SJCRH30 (cell line): ENCODE data around the gene MT1HL1. TPM values are rescaled to one million over a fixed set of nuclear protein-coding genes. Genes with fewer than 3 reads are reported as not detected.

Experiments used
- DNase-seq, 2 experiments: peaks; one replicate each; pipeline ENCODE4 v3.0.0-alpha.2; 2015 to 2020
- H3K27ac ChIP-seq: fragments of 250-450 bp; sonication (Bioruptor Pico); 2 replicates; pipeline ENCODE4 v1.5.1; 2020; ENCODE audit warnings: mild to moderate bottlenecking, moderate library complexity
- H3K27me3 ChIP-seq: fragments of 250-450 bp; sonication (Bioruptor Pico); 2 replicates; pipeline ENCODE4 v1.5.1; 2020; ENCODE audit warnings: mild to moderate bottlenecking, moderate library complexity
- H3K36me3 ChIP-seq: fragments of 250-450 bp; sonication (Bioruptor Pico); 2 replicates; pipeline ENCODE4 v1.5.1; 2020; ENCODE audit warnings: mild to moderate bottlenecking, moderate library complexity
- H3K4me1 ChIP-seq: fragments of 250-450 bp; sonication (Bioruptor Pico); 2 replicates; pipeline ENCODE4 v1.5.1; 2020; ENCODE audit warnings: mild to moderate bottlenecking, moderate library complexity
- H3K4me3 ChIP-seq: fragments of 250-450 bp; sonication (Bioruptor Pico); 2 replicates; pipeline ENCODE4 v1.5.1; 2020; ENCODE audit warnings: mild to moderate bottlenecking, moderate library complexity
- H3K9me3 ChIP-seq: fragments of 250-450 bp; sonication (Bioruptor Pico); replicated peaks from 2 replicates; pipeline ENCODE4 v1.5.1; 2020; ENCODE audit warnings: mild to moderate bottlenecking, moderate library complexity
- total RNA-seq: library from RNA; depleted of rRNA; stranded (reverse); fragments of >200 nt; shearing (Covaris generic); gene quantifications from 2 replicates; pipeline ENCODE4 v1.2.3, GENCODE V29; 2014

The MT1HL1 gene
- total RNA-seq, 1 experiment from 2014 or later: not detected

GRCh38 chr1:237033061-237033460 is 28.8 kb upstream of the MT1HL1 start:
- Histone ChIP-seq H3K27me3 (no peaks in the 10 kb centered on the region), H3K9me3 (no peaks in the 10 kb centered on the region), H3K4me1 (no peaks in the 10 kb centered on the region), H3K36me3 (no peaks in the 10 kb centered on the region), H3K27ac (no peak overlapping the region), H3K4me3 (no peak overlapping the region)
- DNase-seq: no peak

GRCh38 chr1:237032029-237032428 is 27.8 kb upstream of the MT1HL1 start:
- Histone ChIP-seq H3K9me3 (no peaks in the 10 kb centered on the region), H3K4me1 (no peaks in the 10 kb centered on the region), H3K36me3 (no peaks in the 10 kb centered on the region), H3K27me3 (no peaks in the 10 kb centered on the region), H3K27ac (no peak overlapping the region), H3K4me3 (no peak overlapping the region)
- no peak for DNase-seq

- Histone ChIP-seq H3K4me1 (no peaks in the 10 kb centered on the region), H3K4me3 (no peak overlapping the region), H3K9me3 (no peaks in the 10 kb centered on the region), H3K27me3 (no peaks in the 10 kb centered on the region), H3K27ac (no peak overlapping the region), H3K36me3 (no peaks in the 10 kb centered on the region)
- no peak for DNase-seq
Observed at GRCh38 chr1:237031480-237031879, 27.2 kb upstream of the MT1HL1 start.

DNA sequence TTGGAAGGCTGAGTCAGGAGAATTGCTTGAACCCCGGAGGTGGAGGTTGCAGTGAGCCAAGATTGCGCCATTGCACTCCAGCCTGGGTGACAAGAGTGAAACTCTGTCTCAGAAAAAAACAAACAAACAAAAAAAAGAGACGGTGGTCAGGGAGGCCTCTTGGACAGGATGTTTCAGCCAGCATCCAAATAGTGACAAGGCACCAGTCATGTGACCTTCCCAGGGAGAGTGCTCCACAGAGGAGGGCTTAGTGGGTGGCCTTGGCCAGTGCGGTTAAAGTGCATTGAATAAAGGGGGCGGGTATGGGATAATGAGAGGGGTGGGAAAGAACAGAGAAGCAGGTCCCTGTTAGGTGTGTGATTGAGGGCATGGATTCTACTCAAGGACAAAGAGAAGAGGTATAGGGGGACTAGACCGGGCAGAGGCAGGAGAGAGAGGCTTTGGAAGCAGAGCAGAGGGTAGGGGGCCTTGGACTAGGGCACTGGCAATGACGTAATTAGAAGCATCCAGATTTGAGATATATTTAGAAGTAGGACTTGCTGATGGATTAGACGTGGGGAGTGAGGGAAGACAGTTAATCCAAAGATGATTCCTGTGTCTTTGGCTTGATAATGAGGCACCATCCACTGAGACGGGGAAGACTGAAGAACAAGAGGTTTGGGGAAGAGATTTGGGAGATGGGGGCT is 25.8 kb upstream of the MT1HL1 start:
- H3K4me3 ChIP-seq: no peak overlapping the region
- no peak for DNase-seq
- H3K27ac ChIP-seq: no peak overlapping the region
- no peaks in the 10 kb centered on the region for H3K4me1 ChIP-seq
- H3K9me3 ChIP-seq: no peaks in the 10 kb centered on the region
- H3K36me3 ChIP-seq: no peaks in the 10 kb centered on the region
- H3K27me3 ChIP-seq: no peaks in the 10 kb centered on the region

GRCh38 chr1:237029240-237029639 is 25.0 kb upstream of the MT1HL1 start:
- H3K4me3 ChIP-seq: no peak overlapping the region
- H3K27me3 ChIP-seq: no peaks in the 10 kb centered on the region
- H3K4me1 ChIP-seq: no peaks in the 10 kb centered on the region
- no peaks in the 10 kb centered on the region for H3K9me3 ChIP-seq
- H3K27ac ChIP-seq: no peak overlapping the region
- H3K36me3 ChIP-seq: no peaks in the 10 kb centered on the region
- no peak for DNase-seq

DNA sequence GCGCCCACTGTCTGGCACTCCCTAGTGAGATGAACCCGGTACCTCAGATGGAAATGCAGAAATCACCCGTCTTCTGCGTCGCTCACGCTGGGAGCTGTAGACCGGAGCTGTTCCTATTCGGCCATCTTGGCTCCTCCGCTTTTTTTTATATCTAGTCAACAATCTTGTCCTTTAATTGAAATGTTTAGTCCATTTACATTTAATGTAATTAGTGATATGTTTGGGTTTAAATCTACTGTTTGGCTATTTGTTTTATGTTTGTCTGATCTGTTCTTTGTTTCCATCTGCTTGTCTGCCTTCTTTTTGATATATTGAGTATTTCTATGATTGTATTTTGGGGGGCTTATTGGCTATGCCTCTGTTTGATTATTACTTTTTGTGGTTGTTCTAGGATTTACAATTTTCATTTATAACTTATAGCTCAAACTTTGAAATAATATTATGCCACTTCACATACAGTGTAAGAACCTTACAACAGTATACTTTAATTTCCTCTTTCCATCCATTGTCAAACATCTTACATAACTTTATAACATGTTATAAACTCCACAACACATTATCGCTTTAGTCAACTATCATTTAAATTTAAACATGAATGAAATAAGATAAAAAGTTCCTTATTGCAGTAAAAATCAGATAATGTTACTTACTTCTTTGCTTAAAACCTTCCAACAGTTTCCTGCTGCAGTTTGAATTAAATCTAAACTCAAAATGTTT is 21.3 kb upstream of the MT1HL1 start:
- no peak for DNase-seq
- no peaks in the 10 kb centered on the region for H3K9me3 ChIP-seq

DNA sequence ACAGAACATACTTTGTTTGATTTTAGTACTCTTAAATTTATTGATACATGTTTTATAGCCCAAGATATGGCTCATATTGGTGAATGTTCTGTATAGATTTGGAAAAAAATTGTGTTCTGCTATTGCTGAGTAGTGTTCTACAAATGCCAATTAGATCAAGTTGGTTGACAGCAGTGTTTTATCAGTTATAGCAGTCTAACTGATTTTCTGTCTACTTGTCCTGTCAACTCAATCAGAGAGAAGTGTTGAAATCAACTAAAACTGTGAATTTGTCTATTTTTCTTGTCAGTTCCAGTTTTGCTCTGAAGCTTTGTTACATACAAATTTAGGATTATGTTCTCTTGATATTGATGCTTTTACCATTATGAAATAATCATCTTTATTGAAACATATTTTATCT is 14.7 kb upstream of the MT1HL1 start:
- Histone ChIP-seq H3K36me3 (no peaks in the 10 kb centered on the region), H3K27me3 (no peaks in the 10 kb centered on the region), H3K9me3 (no peaks in the 10 kb centered on the region), H3K4me3 (no peak overlapping the region), H3K27ac (no peak overlapping the region), H3K4me1 (no peaks in the 10 kb centered on the region)
- DNase-seq: no peak

More for the DNA sequence above, 21.3 kb upstream of the MT1HL1 start:
- no peaks in the 10 kb centered on the region for H3K27me3 ChIP-seq
- no peaks in the 10 kb centered on the region for H3K36me3 ChIP-seq
- no peak overlapping the region for H3K4me3 ChIP-seq
- H3K27ac ChIP-seq: no peak overlapping the region
- H3K4me1 ChIP-seq: no peaks in the 10 kb centered on the region

DNA sequence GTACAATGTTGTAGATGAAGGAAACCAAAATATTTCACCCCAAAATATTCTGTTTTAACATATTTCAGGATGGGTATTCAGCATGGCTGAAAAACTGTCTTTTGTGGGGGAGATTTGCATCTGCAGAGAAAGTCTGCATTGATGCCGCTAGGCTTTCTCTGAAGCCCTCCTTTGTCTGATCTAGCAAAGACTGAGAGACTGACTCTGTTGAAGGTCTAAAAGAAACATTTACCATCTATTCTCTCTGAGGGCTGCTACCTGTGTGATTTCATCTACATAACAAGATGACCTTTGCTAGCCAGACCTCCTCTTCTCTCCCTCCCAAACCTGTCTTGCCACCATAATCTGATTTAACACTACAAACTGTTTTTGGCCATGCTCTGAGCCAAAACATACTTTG is 12.4 kb upstream of the MT1HL1 start:
- H3K36me3 ChIP-seq: no peaks in the 10 kb centered on the region
- no peaks in the 10 kb centered on the region for H3K27me3 ChIP-seq
- H3K27ac ChIP-seq: no peak overlapping the region
- no peak overlapping the region for H3K4me3 ChIP-seq
- no peaks in the 10 kb centered on the region for H3K9me3 ChIP-seq
- no peaks in the 10 kb centered on the region for H3K4me1 ChIP-seq
- DNase-seq: no peak

DNA sequence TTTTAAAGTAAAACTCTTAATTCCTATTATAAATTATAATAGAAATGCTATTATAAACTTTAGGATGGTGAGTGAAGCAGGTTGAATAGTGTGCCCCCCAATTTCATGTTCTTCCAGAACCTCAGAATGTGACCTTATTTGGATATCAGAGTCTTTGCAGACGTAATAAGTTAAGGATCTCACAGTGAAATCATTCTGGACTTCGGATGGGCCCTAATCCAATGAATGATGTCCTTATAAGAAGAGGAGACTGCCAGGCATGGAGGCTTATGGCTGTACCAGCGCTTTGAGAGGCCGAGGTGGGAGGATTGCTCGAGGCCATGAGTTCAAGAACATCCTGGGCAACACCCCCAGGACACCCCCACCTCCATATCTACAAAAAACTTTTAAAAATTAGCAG is 9.4 kb upstream of the MT1HL1 start:
- Histone ChIP-seq H3K27ac (no peak overlapping the region), H3K27me3 (no peaks in the 10 kb centered on the region; the same call in 1 of the 2 replicates), H3K9me3 (no peaks in the 10 kb centered on the region), H3K36me3 (no peaks in the 10 kb centered on the region), H3K4me1 (no peaks in the 10 kb centered on the region), H3K4me3 (no peak overlapping the region)
- no peak for DNase-seq

- Histone ChIP-seq H3K36me3 (no peaks in the 10 kb centered on the region), H3K4me3 (no peak overlapping the region), H3K4me1 (no peaks in the 10 kb centered on the region), H3K27me3 (no peaks in the 10 kb centered on the region; the same call in 1 of the 2 replicates), H3K27ac (no peak overlapping the region), H3K9me3 (no peaks in the 10 kb centered on the region)
- DNase-seq: peak in 1 of 2 experiments; percentile 6
Observed at GRCh38 chr1:237012788-237013383, 8.6 kb upstream of the MT1HL1 start.

DNA sequence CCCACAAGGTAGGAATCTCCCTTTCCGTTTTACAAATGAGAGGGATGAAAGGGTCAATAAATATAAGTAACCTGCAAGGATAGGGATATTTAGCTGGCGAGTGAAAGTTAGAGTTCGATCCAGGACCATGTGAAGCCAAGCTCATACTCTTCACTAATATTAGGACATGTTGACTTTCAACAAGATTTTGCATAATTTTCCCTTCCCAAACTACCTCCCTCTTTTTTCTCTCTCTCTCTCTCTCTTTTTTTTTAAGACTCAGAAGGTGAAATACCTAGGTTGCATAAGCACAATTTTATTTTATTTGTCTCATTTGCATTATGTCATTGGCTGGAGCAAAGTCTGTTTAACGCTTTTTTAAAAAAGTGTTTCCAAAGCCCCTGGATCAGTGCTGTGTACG is 8.1 kb upstream of the MT1HL1 start:
- Histone ChIP-seq H3K27me3 (no peaks in the 10 kb centered on the region; the same call in 1 of the 2 replicates), H3K36me3 (no peaks in the 10 kb centered on the region), H3K9me3 (no peaks in the 10 kb centered on the region), H3K27ac (no peak overlapping the region), H3K4me1 (no peaks in the 10 kb centered on the region), H3K4me3 (no peak overlapping the region)
- DNase-seq: no peak

- H3K9me3 ChIP-seq: no peaks in the 10 kb centered on the region
- no peaks in the 10 kb centered on the region for H3K4me1 ChIP-seq
- H3K27ac ChIP-seq: no peak overlapping the region
- H3K27me3 ChIP-seq: no peaks in the 10 kb centered on the region; the same call in 1 of the 2 replicates
- DNase-seq: no peak
- H3K36me3 ChIP-seq: no peaks in the 10 kb centered on the region
- no peak overlapping the region for H3K4me3 ChIP-seq
Observed at GRCh38 chr1:237011432-237011831, 7.2 kb upstream of the MT1HL1 start.

- no peaks in the 10 kb centered on the region for H3K36me3 ChIP-seq
- no peak overlapping the region for H3K4me3 ChIP-seq
- H3K9me3 ChIP-seq: no peaks in the 10 kb centered on the region
- no peak overlapping the region for H3K27ac ChIP-seq
- no peaks in the 10 kb centered on the region; the same call in 1 of the 2 replicates for H3K27me3 ChIP-seq
- DNase-seq: no peak
- H3K4me1 ChIP-seq: no peaks in the 10 kb centered on the region
Observed at GRCh38 chr1:237009611-237010010, 5.4 kb upstream of the MT1HL1 start.

- no peaks in the 10 kb centered on the region for H3K9me3 ChIP-seq
- no peak overlapping the region for H3K4me3 ChIP-seq
- no peaks in the 10 kb centered on the region; the same call in 1 of the 2 replicates for H3K27me3 ChIP-seq
- no peak overlapping the region for H3K27ac ChIP-seq
- H3K36me3 ChIP-seq: no peaks in the 10 kb centered on the region
- no peak for DNase-seq
- H3K4me1 ChIP-seq: no peaks in the 10 kb centered on the region
Observed at GRCh38 chr1:237007147-237007881, 3.1 kb upstream of the MT1HL1 start.

DNA sequence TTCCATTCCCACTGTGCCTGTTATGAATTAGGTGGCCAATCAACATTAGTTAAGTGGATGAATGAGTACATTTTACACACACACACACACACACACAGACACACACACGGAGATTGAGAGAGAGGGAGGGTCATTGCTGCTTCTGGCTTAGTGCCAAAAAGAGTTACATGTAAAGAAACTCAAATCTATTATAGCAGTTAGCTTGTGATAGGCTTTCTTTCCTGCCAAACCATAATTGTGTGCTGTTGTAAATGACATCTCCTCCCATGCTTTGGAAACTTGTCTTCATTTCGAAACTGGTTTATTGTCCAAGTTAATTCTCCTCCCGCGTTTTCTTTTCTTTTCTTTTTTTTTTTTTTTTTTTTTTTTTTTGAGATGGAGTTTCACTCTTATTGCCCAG is 1.4 kb upstream of the MT1HL1 start:
- Histone ChIP-seq H3K4me1 (no peaks in the 10 kb centered on the region), H3K27ac (no peak overlapping the region), H3K36me3 (no peaks in the 10 kb centered on the region), H3K9me3 (no peaks in the 10 kb centered on the region), H3K27me3 (no peaks in the 10 kb centered on the region; the same call in 1 of the 2 replicates), H3K4me3 (no peak overlapping the region)
- DNase-seq: no peak
